DND-41 (cell line): Measurements from ENCODE around the gene UGCG.
A peak's percentile ranks its signal among the peaks of the same experiment; 100 is the strongest.

ENCODE experiments used
- ATAC-seq: fragments of 200-7000 bp; cut with Tn5 transposase; 3 replicates; pipeline ENCODE4 v1.9.1; 2021; ENCODE audit warnings: low read depth; ENCODE audit not compliant: insufficient read depth
- DNase-seq: peaks from one replicate; pipeline ENCODE4 v3.0.0-alpha.2; 2020
- H2AFZ ChIP-seq: 2 replicates; pipeline ENCODE4 v1.6.0; 2012; ENCODE audit warnings: low read depth, low read length
- H3K27ac ChIP-seq: 2 replicates; pipeline ENCODE4 v1.5.1; 2012; ENCODE audit warnings: low read length, inconsistent platforms
- H3K27me3 ChIP-seq: fragments of 200-600 bp; sonication (generic); 2 replicates; pipeline ENCODE4 v1.6.0; 2012; ENCODE audit warnings: low read length, mild to moderate bottlenecking, inconsistent platforms; ENCODE audit not compliant: insufficient read depth, poor library complexity
- H3K36me3 ChIP-seq: 2 replicates; pipeline ENCODE4 v1.5.1; 2012; ENCODE audit warnings: low read length, inconsistent platforms; ENCODE audit not compliant: insufficient read depth
- H3K4me1 ChIP-seq: 2 replicates; pipeline ENCODE4 v1.5.1; 2012; ENCODE audit warnings: mild to moderate bottlenecking, low read length; ENCODE audit not compliant: insufficient read depth
- H3K4me2 ChIP-seq: 2 replicates; pipeline ENCODE4 v1.6.0; 2012; ENCODE audit warnings: mild to moderate bottlenecking, moderate library complexity, low read length, inconsistent platforms; ENCODE audit not compliant: insufficient read depth
- H3K4me3 ChIP-seq, 2 experiments: fragments of 200-600 bp in 1 of 2; shearing (Covaris generic) in 1 of 2; 2 replicates each; pipeline ENCODE4 v1.5.1; 2012 to 2016; ENCODE audit warnings: inconsistent platforms in 2 of 2, low read length in 2 of 2, mild to moderate bottlenecking in 2 of 2, low read depth in 1 of 2, moderate library complexity in 1 of 2
- H3K79me2 ChIP-seq: 2 replicates; pipeline ENCODE4 v1.6.0; 2012; ENCODE audit warnings: low read length, inconsistent platforms; ENCODE audit not compliant: insufficient read depth
- H3K9ac ChIP-seq: 2 replicates; pipeline ENCODE4 v1.6.0; 2012; ENCODE audit warnings: low read depth, mild to moderate bottlenecking, inconsistent platforms, low read length, moderate library complexity
- H3K9me3 ChIP-seq: 2 replicates; pipeline ENCODE4 v1.5.1; 2012; ENCODE audit warnings: low read length, moderate library complexity, mild to moderate bottlenecking, inconsistent platforms; ENCODE audit not compliant: insufficient read depth, severe bottlenecking
- H4K20me1 ChIP-seq: 2 replicates; pipeline ENCODE4 v1.6.0; 2012; ENCODE audit warnings: low read length; ENCODE audit not compliant: insufficient read depth
- EZH2 ChIP-seq: IDR thresholded peaks from 3 replicates; pipeline ENCODE4 v1.6.1; 2012; ENCODE audit warnings: borderline replicate concordance, low read depth, mild to moderate bottlenecking, moderate library complexity, low read length, inconsistent platforms; ENCODE audit not compliant: severe bottlenecking
- TF ChIP-seq, protein P1 (sequence below): IDR thresholded peaks from 2 replicates; pipeline ENCODE4 v1.5.1; 2012; ENCODE audit warnings: borderline replicate concordance, low read length, moderate library complexity, mild to moderate bottlenecking; ENCODE audit not compliant: poor library complexity, severe bottlenecking; ENCODE audit errors: extremely low read depth

Gene UGCG

GRCh38 chr9:111925017-111925770 lies 28.6 kb downstream of the UGCG start:
- Histone ChIP-seq H3K27me3 (no peaks in the 10 kb centered on the region), H3K27ac (no peak overlapping the region), H3K79me2 (0 out of 2 replicates have a peak, but pooled peaks cover 2% of the 10 kb centered on the region), H2AFZ (no peak overlapping the region), H3K9me3 (no peaks in the 10 kb centered on the region), H3K4me1 (peaks cover 21% of the 10 kb centered on the region), H3K4me2 (no peak overlapping the region), H3K4me3 (no peak overlapping the region), H4K20me1 (no peaks in the 10 kb centered on the region), H3K9ac (no peak overlapping the region), H3K36me3 (peaks cover 3% of the 10 kb centered on the region; the same call in 1 of the 2 replicates)
- DNase-seq (no peak), ATAC-seq (no peak)
- TF ChIP-seq, protein P1, sequence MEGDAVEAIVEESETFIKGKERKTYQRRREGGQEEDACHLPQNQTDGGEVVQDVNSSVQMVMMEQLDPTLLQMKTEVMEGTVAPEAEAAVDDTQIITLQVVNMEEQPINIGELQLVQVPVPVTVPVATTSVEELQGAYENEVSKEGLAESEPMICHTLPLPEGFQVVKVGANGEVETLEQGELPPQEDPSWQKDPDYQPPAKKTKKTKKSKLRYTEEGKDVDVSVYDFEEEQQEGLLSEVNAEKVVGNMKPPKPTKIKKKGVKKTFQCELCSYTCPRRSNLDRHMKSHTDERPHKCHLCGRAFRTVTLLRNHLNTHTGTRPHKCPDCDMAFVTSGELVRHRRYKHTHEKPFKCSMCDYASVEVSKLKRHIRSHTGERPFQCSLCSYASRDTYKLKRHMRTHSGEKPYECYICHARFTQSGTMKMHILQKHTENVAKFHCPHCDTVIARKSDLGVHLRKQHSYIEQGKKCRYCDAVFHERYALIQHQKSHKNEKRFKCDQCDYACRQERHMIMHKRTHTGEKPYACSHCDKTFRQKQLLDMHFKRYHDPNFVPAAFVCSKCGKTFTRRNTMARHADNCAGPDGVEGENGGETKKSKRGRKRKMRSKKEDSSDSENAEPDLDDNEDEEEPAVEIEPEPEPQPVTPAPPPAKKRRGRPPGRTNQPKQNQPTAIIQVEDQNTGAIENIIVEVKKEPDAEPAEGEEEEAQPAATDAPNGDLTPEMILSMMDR = no peak
- no peak for TF ChIP-seq EZH2

DNA sequence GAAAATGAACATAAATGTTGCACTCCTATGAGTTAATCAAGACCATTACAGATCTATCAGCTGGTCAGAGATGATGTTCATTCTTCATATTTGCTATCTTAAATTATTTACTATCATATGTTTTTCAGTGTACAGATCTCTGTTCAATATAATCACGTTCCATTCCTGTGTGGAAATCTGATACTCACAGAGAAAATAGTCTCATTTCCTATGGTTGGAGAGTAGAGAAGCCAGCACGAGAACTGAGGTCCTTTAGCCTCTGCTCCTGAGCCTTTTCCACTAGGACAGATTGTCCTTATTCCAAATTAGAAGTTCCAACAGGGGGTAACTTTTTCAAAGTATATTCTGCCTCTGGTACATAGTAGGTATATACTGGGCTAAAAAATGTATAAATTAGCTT lies 29.2 kb downstream of the UGCG start:
- H3K9me3 ChIP-seq = no peaks in the 10 kb centered on the region
- H4K20me1 ChIP-seq = no peaks in the 10 kb centered on the region
- no peak overlapping the region for H3K4me3 ChIP-seq
- H3K4me1 ChIP-seq = peaks cover 21% of the 10 kb centered on the region
- no peak overlapping the region for H2AFZ ChIP-seq
- H3K79me2 ChIP-seq = 0 out of 2 replicates have a peak, but pooled peaks cover 2% of the 10 kb centered on the region
- DNase-seq (no peak), ATAC-seq (no peak)
- H3K9ac ChIP-seq = no peak overlapping the region
- no peak overlapping the region for H3K4me2 ChIP-seq
- H3K27me3 ChIP-seq = no peaks in the 10 kb centered on the region
- TF ChIP-seq, protein P1 = no peak
- H3K36me3 ChIP-seq = peaks cover 3% of the 10 kb centered on the region; the same call in 1 of the 2 replicates
- H3K27ac ChIP-seq = no peak overlapping the region

DNA sequence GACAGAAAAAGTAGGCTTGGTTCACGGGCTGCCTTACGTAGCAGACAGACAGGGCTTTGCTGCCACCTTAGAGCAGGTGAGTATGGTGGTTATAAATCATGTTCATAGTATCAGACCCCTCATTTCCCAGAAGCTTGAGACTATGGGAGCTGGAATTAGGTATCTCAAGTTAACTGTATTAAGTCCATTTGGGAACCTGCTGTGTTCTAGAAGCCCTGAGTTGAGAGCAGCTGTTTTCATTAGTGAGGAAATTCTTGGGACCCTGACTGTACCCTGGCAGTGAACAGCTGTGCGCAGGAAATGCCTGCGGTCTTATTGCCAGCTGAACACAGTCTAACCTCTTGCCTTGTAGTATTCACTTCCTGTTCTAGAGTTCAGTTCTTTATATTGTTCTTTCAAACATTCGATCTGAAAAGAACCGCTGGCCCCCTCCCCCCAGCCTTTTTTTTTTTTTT lies 29.8 kb downstream of the UGCG start:
- no peaks in the 10 kb centered on the region for H3K27me3 ChIP-seq
- H3K36me3 ChIP-seq = peaks cover 3% of the 10 kb centered on the region; the same call in 1 of the 2 replicates
- no peaks in the 10 kb centered on the region for H4K20me1 ChIP-seq
- no peaks in the 10 kb centered on the region for H3K9me3 ChIP-seq
- no peak overlapping the region for H3K4me3 ChIP-seq
- H3K4me2 ChIP-seq = peak overlapping the region; percentile 38
- H3K4me1 ChIP-seq = peaks cover 21% of the 10 kb centered on the region
- no peak overlapping the region for H2AFZ ChIP-seq
- peak overlapping the region; percentile 69 for H3K27ac ChIP-seq
- H3K9ac ChIP-seq = no peak overlapping the region
- ATAC-seq = peak; percentile 100
- peak; percentile 85 for DNase-seq
- 0 out of 2 replicates have a peak, but pooled peaks cover 2% of the 10 kb centered on the region for H3K79me2 ChIP-seq
- TF ChIP-seq EZH2 = no peak
- TF ChIP-seq, protein P1 = no peak
